Hepatocyte (in vitro differentiated cells): ENCODE measurements around the gene FAM168B. TPM values are rescaled to one million over a fixed set of nuclear protein-coding genes. Genes with fewer than 3 reads are reported as not detected.

Experiments used
- DNase-seq: peaks from one replicate; pipeline ENCODE4 v3.0.0-alpha.2; 2016; ENCODE audit warnings: low spot score
- H2AFZ ChIP-seq: fragments of 200-600 bp; sonication (generic); 2 replicates; pipeline ENCODE4 v1.6.0; 2016; ENCODE audit warnings: antibody characterized with exemption, mild to moderate bottlenecking
- H3K27ac ChIP-seq: fragments of 200-600 bp; sonication (generic); 2 replicates; pipeline ENCODE4 v1.5.1; 2016; ENCODE audit warnings: mild to moderate bottlenecking
- H3K27me3 ChIP-seq: fragments of 200-600 bp; sonication (generic); 2 replicates; pipeline ENCODE4 v1.6.1; 2016
- H3K36me3 ChIP-seq: fragments of 200-600 bp; sonication (generic); replicated peaks from 2 replicates; pipeline ENCODE4 v1.5.1; 2016; ENCODE audit warnings: low read depth; ENCODE audit not compliant: insufficient read depth
- H3K4me1 ChIP-seq: fragments of 200-600 bp; sonication (generic); 2 replicates; pipeline ENCODE4 v1.5.1; 2016; ENCODE audit warnings: mild to moderate bottlenecking, moderate library complexity; ENCODE audit not compliant: insufficient read depth
- H3K4me2 ChIP-seq: fragments of 200-600 bp; sonication (generic); 2 replicates; pipeline ENCODE4 v1.6.0; 2016
- H3K4me3 ChIP-seq: fragments of 200-600 bp; sonication (generic); 2 replicates; pipeline ENCODE4 v1.5.1; 2016; ENCODE audit warnings: mild to moderate bottlenecking
- H3K79me2 ChIP-seq: fragments of 200-600 bp; sonication (generic); 2 replicates; pipeline ENCODE4 v1.6.0; 2017; ENCODE audit warnings: mild to moderate bottlenecking
- H3K9me2 ChIP-seq: fragments of 200-600 bp; sonication (generic); replicated peaks from 2 replicates; pipeline ENCODE4 v1.6.0; 2017; ENCODE audit warnings: mild to moderate bottlenecking; ENCODE audit not compliant: insufficient read depth
- H3K9me3 ChIP-seq: fragments of 200-600 bp; sonication (generic); 2 replicates; pipeline ENCODE4 v1.5.1; 2016; ENCODE audit warnings: low read depth, mild to moderate bottlenecking
- H4K20me1 ChIP-seq: fragments of 200-600 bp; sonication (generic); 2 replicates; pipeline ENCODE4 v1.6.0; 2016; ENCODE audit warnings: mild to moderate bottlenecking; ENCODE audit not compliant: insufficient read depth, poor library complexity, severe bottlenecking
- CTCF ChIP-seq: fragments of 200-600 bp; sonication (generic); IDR thresholded peaks from 2 replicates; pipeline ENCODE4 v1.5.1; 2016; ENCODE audit warnings: antibody characterized with exemption, mild to moderate bottlenecking; ENCODE audit not compliant: poor library complexity
- EZH2 ChIP-seq: fragments of 200-600 bp; sonication (generic); IDR thresholded peaks from 2 replicates; pipeline ENCODE4 v1.6.1; 2016; ENCODE audit warnings: antibody characterized with exemption, mild to moderate bottlenecking, borderline replicate concordance
- EZH2phosphoT487 ChIP-seq: fragments of 200-600 bp; sonication (generic); IDR thresholded peaks from one replicate; pipeline ENCODE4 v1.6.1; 2018; ENCODE audit warnings: antibody characterized with exemption, mild to moderate bottlenecking, low read depth, moderate library complexity; ENCODE audit not compliant: unreplicated experiment, severe bottlenecking
- WGBS: methylation state at CpG from one replicate; pipeline ENCODE4 v1.1.6; 2016; ENCODE audit warnings: low lambda C conversion rate; ENCODE audit errors: missing lambda C conversion rate; 5-methylcytosine and 5-hydroxymethylcytosine counted together
- polyA plus RNA-seq: library from polyadenylated mRNA; unstranded; fragments of >200 nt; fragmentation: Nextera tagmentation; extraction: Ambion mirVana; gene quantifications from 2 replicates; pipeline ENCODE4 v1.2.1, GENCODE V29; 2016
- total RNA-seq: library from RNA; depleted of rRNA; stranded (reverse); fragments of >200 nt; gene quantifications from 2 replicates; pipeline ENCODE4 v1.2.3, GENCODE V29; 2014

FAM168B gene
- total and polyA plus RNA-seq, 2 experiments from 2014 or later: 40.0 to 123 TPM

DNA sequence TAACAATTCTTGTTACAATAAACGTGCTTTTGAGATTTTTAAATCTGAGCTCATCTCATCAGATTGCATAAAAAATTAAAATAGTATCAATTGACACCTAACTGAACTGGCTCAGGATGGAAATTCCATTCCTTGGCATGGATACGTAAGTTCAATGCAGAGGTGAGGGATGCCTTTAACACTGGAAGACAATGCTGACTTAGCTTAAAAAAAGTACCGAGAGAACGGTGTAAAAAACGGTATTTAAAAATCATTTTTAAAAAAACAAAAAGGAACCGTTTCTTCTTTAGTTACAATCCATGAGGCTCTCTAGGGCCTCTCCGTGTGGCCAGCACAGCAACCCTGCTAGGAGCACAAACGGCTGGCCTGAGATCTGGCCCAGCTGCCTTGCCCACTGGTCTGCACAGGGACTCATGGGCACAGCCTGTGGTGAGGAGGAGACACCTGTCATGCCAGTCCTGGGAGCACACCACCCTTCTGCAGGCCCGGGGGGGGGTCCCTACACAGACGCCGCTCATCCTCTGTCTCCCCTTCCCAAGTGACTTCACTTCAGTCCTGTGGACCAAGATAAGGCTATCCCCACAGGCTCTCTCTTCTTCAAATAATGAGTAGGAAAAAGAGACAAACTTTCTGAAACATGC lies 45.2 kb downstream of the FAM168B start:
- Histone ChIP-seq H3K79me2 (peaks cover 10% of the 10 kb centered on the region), H3K4me3 (no peak overlapping the region), H3K9me2 (no peaks in the 10 kb centered on the region), H3K36me3 (no peaks in the 10 kb centered on the region), H3K27me3 (no peaks in the 10 kb centered on the region), H4K20me1 (peaks cover 20% of the 10 kb centered on the region), H3K4me2 (no peak overlapping the region), H3K27ac (no peak overlapping the region), H3K9me3 (no peaks in the 10 kb centered on the region), H2AFZ (no peak overlapping the region), H3K4me1 (no peaks in the 10 kb centered on the region)
- DNase-seq: no peak
- TF ChIP-seq CTCF (no peak), EZH2phosphoT487 (no peak), EZH2 (no peak)
- 93% methylated on average over 11 of the region's 11 CpGs for WGBS

- Histone ChIP-seq H3K36me3 (no peaks in the 10 kb centered on the region), H4K20me1 (peaks cover 15% of the 10 kb centered on the region), H3K27me3 (no peaks in the 10 kb centered on the region), H3K4me2 (no peak overlapping the region), H3K4me1 (no peaks in the 10 kb centered on the region), H3K9me3 (no peaks in the 10 kb centered on the region), H3K9me2 (no peaks in the 10 kb centered on the region), H3K4me3 (no peak overlapping the region), H3K27ac (no peak overlapping the region), H2AFZ (no peak overlapping the region), H3K79me2 (peaks cover 9% of the 10 kb centered on the region)
- WGBS: 90% methylated on average over 18 of the region's 18 CpGs
- no peak for DNase-seq
- TF ChIP-seq EZH2phosphoT487 (no peak), EZH2 (no peak), CTCF (no peak)
These were observed 46.2 kb downstream of the FAM168B start for GRCh38 chr2:131046918-131047652.

DNA sequence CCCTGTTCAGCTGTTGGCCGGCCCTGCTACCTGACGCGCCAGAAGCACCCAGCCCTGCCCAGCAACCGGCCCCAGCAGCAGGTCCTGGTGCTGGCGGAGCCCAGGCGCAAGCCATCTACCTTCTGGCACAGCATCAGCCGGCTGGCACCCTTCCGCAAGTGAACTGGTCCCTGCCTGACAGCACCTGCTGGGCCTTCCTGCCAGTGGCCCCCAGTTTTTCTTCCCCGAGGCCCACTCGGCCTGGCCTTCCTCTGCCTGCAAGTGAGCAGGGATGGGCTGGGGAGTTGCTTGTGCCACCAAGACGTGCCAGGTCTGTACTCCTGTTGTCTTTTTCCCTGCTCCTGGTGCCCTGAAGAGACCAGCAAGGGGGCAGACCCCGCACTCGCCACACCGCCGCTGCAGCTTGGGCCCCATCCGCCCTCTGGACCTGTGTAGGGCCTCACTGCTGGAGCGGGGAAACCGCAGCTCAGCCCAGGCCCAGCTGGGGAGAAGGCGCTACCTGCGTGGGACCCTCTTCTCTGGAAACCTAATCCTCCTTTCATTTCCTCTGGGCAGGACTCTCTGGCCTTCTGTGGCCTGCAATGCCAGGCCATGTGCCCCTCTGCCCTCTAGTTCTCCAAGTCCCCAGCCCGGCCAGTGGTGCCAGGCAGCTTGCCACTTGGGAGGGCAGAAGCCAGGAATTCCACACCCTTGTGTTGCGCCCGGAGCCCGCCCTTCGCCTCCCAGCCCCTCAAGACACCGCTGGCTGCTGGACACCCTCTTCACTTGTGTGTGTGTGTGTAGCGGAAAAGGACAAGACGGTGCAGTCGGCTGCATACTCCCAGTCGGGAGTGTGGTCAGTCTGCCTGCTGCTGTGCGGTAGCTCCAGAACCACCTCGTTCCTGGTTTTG lies 47.0 kb downstream of the FAM168B start:
- WGBS: 96% methylated on average over 32 of the region's 32 CpGs
- Histone ChIP-seq H3K4me1 (no peaks in the 10 kb centered on the region), H3K9me2 (no peaks in the 10 kb centered on the region), H2AFZ (no peak overlapping the region), H3K27me3 (no peaks in the 10 kb centered on the region), H4K20me1 (peaks cover 15% of the 10 kb centered on the region), H3K36me3 (no peaks in the 10 kb centered on the region), H3K9me3 (no peaks in the 10 kb centered on the region), H3K4me2 (no peak overlapping the region), H3K79me2 (peaks cover 4% of the 10 kb centered on the region), H3K27ac (no peak overlapping the region), H3K4me3 (no peak overlapping the region)
- DNase-seq: no peak
- no peak for TF ChIP-seq CTCF
- no peak for TF ChIP-seq EZH2
- TF ChIP-seq EZH2phosphoT487: no peak
